C1 segment of cervical spinal cord (tissue), 14 donors: ENCODE data around the gene KIF2A.

ENCODE experiments used
- DNase-seq, 14 donors: peaks; one replicate each; lab custom pipeline; 2025; lab: John Stamatoyannopoulos, UW

KIF2A gene

GRCh38 chr5:62328772-62329491, 22.9 kb downstream of the KIF2A start:
- no peak for DNase-seq

- DNase-seq = no peak
Observed at GRCh38 chr5:62330302-62330701, 24.3 kb downstream of the KIF2A start.

DNA sequence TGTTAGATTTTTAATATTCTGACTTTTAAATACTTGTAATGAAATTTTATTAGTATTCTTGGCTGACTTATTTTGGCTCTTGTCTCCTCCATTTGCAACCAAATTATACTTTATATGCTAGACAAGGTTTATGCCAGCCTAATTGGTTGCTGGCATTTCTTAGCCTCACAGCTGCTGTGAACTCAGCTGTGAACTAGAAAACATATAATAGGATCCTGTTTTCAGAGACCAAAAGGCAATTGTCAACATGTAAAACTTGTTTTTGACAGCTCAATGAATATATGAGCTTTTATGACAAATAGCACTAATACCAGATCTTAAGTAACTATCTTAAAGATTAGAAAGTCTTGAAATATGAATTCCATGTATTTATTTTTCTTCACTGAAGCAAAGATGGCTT, 25.9 kb downstream of the KIF2A start:
- no peak for DNase-seq

GRCh38 chr5:62333250-62333794, 27.3 kb downstream of the KIF2A start:
- DNase-seq = peak in 3 of 14 donors; percentile 19 to 37 (median 27)

DNA sequence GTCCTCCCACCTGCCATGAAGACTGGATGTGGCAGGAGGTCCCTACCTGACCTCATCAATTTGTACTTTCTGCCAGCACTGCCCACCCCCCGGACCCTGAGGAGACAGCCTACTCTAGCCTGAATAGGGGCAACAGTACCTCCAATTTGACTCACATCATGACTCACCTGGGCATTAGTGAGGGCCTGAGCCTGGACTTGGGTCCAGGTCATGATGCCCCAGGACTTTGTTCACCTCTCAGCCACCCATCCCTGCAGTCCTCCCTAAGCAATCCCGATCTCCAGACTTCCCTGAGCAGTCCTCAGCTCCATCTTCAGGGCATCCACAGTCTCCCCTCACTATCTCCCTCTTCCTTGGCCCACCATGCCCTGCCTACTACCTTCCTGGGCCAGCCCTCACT, 28.1 kb downstream of the KIF2A start:
- no peak for DNase-seq

- DNase-seq = no peak
Observed at GRCh38 chr5:62340392-62340791, 34.4 kb downstream of the KIF2A start.

DNA sequence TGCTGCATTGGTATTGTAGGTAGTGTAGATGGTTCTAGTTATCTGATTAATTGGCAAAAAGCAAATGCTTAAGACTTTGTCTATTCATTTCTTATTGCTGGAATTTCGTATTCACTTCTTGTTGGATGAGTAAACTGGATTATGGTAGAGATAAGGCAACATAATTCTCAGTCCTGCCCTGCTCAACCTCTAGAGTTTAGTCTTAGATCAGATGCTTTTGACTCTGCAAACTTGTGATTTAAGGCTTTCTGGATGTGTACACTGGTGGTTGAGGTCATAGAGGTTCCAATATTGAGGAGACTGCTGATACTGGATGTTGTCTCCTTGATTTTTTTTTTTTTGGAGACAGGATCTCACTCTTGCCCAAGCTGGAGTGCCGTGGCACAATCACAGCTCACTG, 35.0 kb downstream of the KIF2A start:
- DNase-seq = no peak

DNA sequence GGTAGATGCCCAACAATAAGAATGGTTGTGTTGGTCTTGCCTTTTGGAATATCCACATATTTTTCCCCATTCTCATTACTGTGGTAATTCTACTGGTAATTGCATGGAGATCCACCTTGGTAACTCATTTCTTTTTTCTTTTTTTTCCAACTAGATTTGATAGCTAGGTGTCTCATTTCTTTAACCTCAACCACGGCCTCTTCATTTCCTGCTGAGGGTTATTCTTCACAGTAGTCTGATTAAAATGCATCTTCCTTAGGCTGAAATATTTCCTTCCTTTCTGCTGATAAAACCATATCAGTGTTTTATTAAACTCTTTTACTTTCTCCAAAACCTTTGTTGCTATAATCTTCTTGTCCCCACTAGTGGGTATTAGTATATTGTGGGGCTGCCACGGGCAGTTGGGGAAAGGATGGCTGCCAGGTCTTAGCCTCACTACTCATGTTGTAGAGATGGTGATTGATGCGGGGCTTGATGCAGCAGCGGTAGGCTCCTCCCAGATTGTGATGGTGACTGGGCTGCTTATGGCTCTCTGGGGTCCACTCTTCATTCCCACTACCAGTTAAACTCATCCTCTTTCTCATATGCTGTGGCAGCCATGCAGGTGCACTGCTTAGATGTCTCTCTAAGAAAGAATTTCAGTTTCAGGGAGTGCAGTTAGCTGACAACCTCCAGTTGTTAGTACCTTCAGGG, 35.9 kb downstream of the KIF2A start:
- no peak for DNase-seq

GRCh38 chr5:62342476-62342837, 36.5 kb downstream of the KIF2A start:
- no peak for DNase-seq

- no peak for DNase-seq
Observed at GRCh38 chr5:62343428-62343827, 37.4 kb downstream of the KIF2A start.

GRCh38 chr5:62346748-62347147, 40.7 kb downstream of the KIF2A start:
- no peak for DNase-seq

DNA sequence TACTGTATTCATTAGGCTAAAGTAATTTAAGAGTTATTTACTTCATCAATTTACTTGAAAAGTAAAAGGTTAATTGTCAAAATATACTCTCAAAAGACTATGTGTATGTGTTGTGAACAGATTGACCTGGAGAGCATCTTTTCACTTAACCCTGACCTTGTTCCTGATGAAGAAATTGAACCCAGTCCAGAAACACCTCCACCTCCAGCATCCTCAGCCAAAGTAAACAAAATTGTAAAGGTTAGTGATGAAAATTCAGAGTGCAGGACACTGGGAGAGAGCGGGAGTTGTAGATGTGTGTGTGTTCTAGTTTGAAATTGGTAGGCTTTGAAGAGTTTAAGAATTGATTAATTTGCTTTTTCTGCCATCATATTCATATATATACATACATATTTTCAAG, 41.9 kb downstream of the KIF2A start:
- DNase-seq = no peak

GRCh38 chr5:62348723-62349481, 42.9 kb downstream of the KIF2A start:
- DNase-seq = no peak

DNA sequence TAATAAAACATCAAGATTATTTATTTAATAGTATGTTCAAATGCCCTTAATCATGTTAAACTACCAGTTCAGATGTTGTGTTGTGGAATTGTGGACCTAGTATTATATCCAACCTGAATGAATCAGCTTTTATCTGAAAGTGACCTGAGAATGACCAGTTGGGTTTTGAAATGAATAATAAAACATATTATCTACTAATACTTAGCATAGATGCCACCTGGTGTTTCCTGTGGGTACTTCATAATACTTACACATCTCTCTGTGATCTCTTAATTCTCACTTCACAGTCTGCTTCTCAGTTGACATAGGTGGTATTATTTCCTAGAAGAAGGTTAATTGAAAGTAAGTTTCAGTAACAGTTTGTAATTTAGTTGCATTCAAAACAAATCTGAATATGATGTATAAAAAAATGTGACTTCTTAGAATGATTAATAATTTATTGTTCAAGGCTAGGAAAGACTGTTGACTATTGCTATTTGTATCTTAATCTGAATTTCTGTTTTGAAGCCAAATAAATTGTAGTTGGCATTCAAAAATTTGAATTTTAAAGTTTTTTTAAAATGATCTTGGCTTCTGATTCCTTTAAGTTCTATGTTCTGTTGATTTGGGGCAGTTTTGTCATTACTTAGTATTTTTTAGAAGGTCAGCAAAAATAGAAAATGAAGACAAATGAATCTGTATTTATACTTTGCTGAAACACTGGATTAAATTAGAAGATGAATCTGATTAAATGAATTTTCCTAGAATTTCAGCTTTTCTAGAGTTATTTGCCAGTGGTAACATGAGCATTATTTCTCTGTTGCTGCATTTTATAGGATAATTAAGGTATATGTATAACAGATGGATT, 48.2 kb downstream of the KIF2A start:
- DNase-seq = peak in 1 of 14 donors; percentile 10

DNA sequence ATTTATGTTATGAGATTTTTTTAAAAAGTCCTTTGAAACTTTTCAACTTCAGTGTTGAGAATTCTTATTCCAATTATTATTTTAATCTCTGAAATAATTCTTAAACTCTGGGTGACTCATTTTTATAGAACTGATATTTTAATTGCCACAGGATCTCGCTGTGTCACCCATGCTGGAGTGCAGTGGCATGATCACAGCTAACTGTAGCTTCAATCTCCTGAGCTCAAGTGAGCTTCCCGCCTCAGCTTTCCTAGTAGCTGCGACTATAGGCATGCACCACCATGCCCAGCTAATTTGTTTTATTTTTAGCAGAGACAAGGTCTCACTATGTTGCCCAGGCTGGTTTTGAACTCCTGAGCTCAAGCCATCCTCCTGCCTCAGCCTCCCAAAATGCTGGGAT, 56.7 kb downstream of the KIF2A start:
- DNase-seq = no peak

GRCh38 chr5:62369039-62369438, 63.0 kb downstream of the KIF2A start:
- DNase-seq = no peak

DNA sequence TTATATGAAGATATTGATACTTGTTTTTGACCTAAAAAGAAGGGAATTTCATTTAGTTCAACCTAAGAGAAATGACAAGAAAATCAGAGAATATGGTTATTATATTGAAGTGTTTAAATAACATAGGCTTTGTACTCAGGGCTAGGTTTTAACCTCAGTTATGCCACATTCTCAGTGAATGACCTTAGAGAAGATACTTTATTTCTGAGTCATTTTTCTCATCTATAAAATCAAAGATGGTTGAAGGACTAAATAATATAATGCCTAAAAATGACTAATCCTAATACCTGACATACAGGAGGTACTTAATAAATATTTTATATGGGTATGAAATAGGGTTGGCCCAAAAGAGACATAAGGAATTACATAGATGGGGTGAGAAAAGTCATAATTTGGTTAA, 65.4 kb downstream of the KIF2A start:
- DNase-seq = no peak

DNA sequence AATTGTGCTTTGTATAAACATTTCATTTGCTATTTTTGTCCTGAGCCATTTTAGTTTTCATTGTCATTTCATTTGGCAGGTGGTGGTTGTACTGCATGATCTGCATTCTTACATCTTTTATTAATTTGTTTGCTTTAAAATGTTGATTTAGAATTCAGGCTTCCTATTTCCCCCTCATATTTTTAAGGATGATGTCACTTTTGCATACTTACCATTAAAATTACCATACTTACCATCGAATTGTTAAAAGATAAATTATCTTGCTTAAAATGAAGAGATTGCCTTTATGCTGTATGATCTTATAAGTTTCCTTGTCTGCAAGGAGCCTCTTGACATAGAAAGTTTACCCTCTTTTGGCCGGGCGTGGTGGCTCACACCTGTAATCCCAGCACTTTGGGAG, 66.6 kb downstream of the KIF2A start:
- DNase-seq = no peak

- no peak for DNase-seq
Observed at GRCh38 chr5:62373382-62373781, 67.4 kb downstream of the KIF2A start.

GRCh38 chr5:62374090-62374489, 68.1 kb downstream of the KIF2A start:
- DNase-seq = no peak

DNA sequence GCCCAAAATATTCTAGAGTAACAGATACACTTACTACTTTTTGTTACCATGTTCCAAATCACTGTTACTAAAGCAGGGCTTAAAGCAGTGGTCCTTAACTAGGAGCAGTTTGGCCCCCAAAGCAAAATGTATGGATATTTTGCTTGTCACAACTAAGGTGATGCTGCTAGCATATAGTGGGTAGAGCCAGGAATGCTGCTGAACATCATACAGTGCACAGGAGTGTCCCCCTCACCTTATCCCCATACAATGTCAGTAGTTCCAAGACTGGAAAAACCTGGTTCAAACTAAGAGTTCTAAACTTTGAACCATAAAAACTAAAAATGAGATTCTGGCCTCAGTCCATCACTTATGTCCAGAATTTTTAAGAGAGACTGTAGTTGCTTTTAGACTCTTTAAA, 69.6 kb downstream of the KIF2A start:
- no peak for DNase-seq

GRCh38 chr5:62376064-62376463, 70.1 kb downstream of the KIF2A start:
- DNase-seq = no peak
